Neural cell (in vitro differentiated cells): ENCODE measurements around the gene KCTD3. TPM values are rescaled to one million over a fixed set of nuclear protein-coding genes. Genes with fewer than 3 reads are reported as not detected.

Source experiments
- H2AFZ ChIP-seq: fragments of 200-600, 300-800 bp; sonication (generic), shearing (Covaris generic); 2 replicates; pipeline ENCODE4 v1.6.0; 2014; ENCODE audit warnings: low read depth, mild to moderate bottlenecking, antibody characterized with exemption, low read length, moderate library complexity
- H3F3A ChIP-seq: fragments of 200-600 bp; shearing (Covaris generic); 2 replicates; pipeline ENCODE4 v1.6.1; 2016; ENCODE audit warnings: mild to moderate bottlenecking, moderate library complexity, mixed read lengths, antibody characterized with exemption, low read length; ENCODE audit not compliant: insufficient read depth, poor library complexity, severe bottlenecking
- H3K27ac ChIP-seq: fragments of 200-600, 300-800 bp; sonication (generic), shearing (Covaris generic); 2 replicates; pipeline ENCODE4 v1.5.1; 2014; ENCODE audit warnings: mild to moderate bottlenecking, low read length, moderate library complexity
- H3K27me3 ChIP-seq: fragments of 300-800, 200-600 bp; sonication (generic), shearing (Covaris generic); 2 replicates; pipeline ENCODE4 v1.6.0; 2014; ENCODE audit warnings: mild to moderate bottlenecking, low read depth, low read length, moderate library complexity; ENCODE audit not compliant: insufficient read depth
- H3K36me3 ChIP-seq: fragments of 300-800, 200-600 bp; sonication (generic), shearing (Covaris generic); 2 replicates; pipeline ENCODE4 v1.5.1; 2014; ENCODE audit warnings: mild to moderate bottlenecking, antibody characterized with exemption, low read length, moderate library complexity; ENCODE audit not compliant: insufficient read depth
- H3K4me2 ChIP-seq: fragments of 300-800, 200-600 bp; sonication (generic), shearing (Covaris generic); 2 replicates; pipeline ENCODE4 v1.6.0; 2014; ENCODE audit warnings: mild to moderate bottlenecking, low read length
- H3K4me3 ChIP-seq: fragments of 300-800, 200-600 bp; sonication (generic), shearing (Covaris generic); 2 replicates; pipeline ENCODE4 v1.5.1; 2014; ENCODE audit warnings: mild to moderate bottlenecking, low read length, moderate library complexity
- H3K79me2 ChIP-seq: fragments of 200-600 bp; shearing (Covaris generic); replicated peaks from 2 replicates; pipeline ENCODE4 v1.6.0; 2014; ENCODE audit warnings: mild to moderate bottlenecking, low read length, moderate library complexity; ENCODE audit not compliant: insufficient read depth
- H3K9ac ChIP-seq: fragments of 300-800, 200-600 bp; sonication (generic), shearing (Covaris generic); 2 replicates; pipeline ENCODE4 v1.6.1; 2016; ENCODE audit warnings: mild to moderate bottlenecking, low read length, mixed read lengths
- H3K9me2 ChIP-seq: fragments of 200-600 bp; shearing (Covaris generic); 2 replicates; pipeline ENCODE4 v1.6.1; 2016; ENCODE audit warnings: mild to moderate bottlenecking, low read length, mixed read lengths; ENCODE audit not compliant: insufficient read depth
- H3K9me3 ChIP-seq: fragments of 200-600, 300-800 bp; sonication (generic), shearing (Covaris generic); 2 replicates; pipeline ENCODE4 v1.6.1; 2016; ENCODE audit warnings: mild to moderate bottlenecking, mixed run types, low read length, moderate library complexity, mixed read lengths
- H4K20me1 ChIP-seq: fragments of 200-600 bp; shearing (Covaris generic); 2 replicates; pipeline ENCODE4 v1.6.1; 2016; ENCODE audit warnings: mild to moderate bottlenecking, mixed run types; ENCODE audit not compliant: insufficient read depth
- EP300 ChIP-seq: fragments of 450-650 bp; conservative IDR thresholded peaks from 2 replicates; pipeline ENCODE4 v1.6.1; 2014; ENCODE audit warnings: antibody characterized with exemption, mild to moderate bottlenecking, moderate library complexity; ENCODE audit not compliant: poor library complexity, severe bottlenecking
- EZH2 ChIP-seq: fragments of 200-600, 300-800 bp; shearing (Covaris generic), sonication (generic); IDR thresholded peaks from 2 replicates; pipeline ENCODE4 v1.6.1; 2014; ENCODE audit warnings: antibody characterized with exemption, low read length, borderline replicate concordance, mild to moderate bottlenecking; ENCODE audit not compliant: insufficient read depth, poor library complexity, severe bottlenecking
- MXI1 ChIP-seq: fragments of 450-650 bp; conservative IDR thresholded peaks from 2 replicates; pipeline ENCODE4 v1.6.1; 2014; ENCODE audit warnings: antibody characterized with exemption, mild to moderate bottlenecking; ENCODE audit not compliant: poor library complexity, severe bottlenecking
- POLR2AphosphoS5 ChIP-seq: IDR thresholded peaks from 2 replicates; pipeline ENCODE4 v1.6.1; 2012
- RAD21 ChIP-seq: fragments of 450-650 bp; conservative IDR thresholded peaks from 2 replicates; pipeline ENCODE4 v1.6.1; 2014; ENCODE audit warnings: antibody characterized with exemption, mild to moderate bottlenecking, moderate library complexity
- REST ChIP-seq: IDR thresholded peaks from 2 replicates; pipeline ENCODE4 v1.6.1; 2012; ENCODE audit warnings: borderline replicate concordance
- SMC3 ChIP-seq: fragments of 450-650 bp; conservative IDR thresholded peaks from 2 replicates; pipeline ENCODE4 v1.6.1; 2014; ENCODE audit warnings: antibody characterized with exemption, mild to moderate bottlenecking, moderate library complexity; ENCODE audit not compliant: poor library complexity
- TAF1 ChIP-seq: IDR thresholded peaks from 2 replicates; pipeline ENCODE4 v1.6.1; 2012; ENCODE audit warnings: low read depth
- polyA plus RNA-seq: library from polyadenylated mRNA; depleted of rRNA; stranded (reverse); fragments of >200 nt; gene quantifications from 2 replicates; pipeline ENCODE4 v1.2.3, GENCODE V29; 2014
- TF ChIP-seq, protein P1 (sequence below): fragments of 450-650 bp; IDR thresholded peaks from 2 replicates; pipeline ENCODE4 v1.5.1; 2014; ENCODE audit warnings: antibody characterized with exemption, mild to moderate bottlenecking, moderate library complexity; ENCODE audit not compliant: poor library complexity, severe bottlenecking

Gene KCTD3
- polyA plus RNA-seq, 1 donor from 2014 or later: 82.9 TPM

- Histone ChIP-seq H3F3A (no peaks in the 10 kb centered on the region), H3K4me2 (no peak overlapping the region), H3K9me2 (no peaks in the 10 kb centered on the region), H3K36me3 (peaks cover 13% of the 10 kb centered on the region), H3K9ac (no peak overlapping the region), H2AFZ (no peak overlapping the region), H3K9me3 (no peaks in the 10 kb centered on the region), H3K27me3 (no peaks in the 10 kb centered on the region), H3K27ac (no peak overlapping the region), H4K20me1 (no peaks in the 10 kb centered on the region), H3K79me2 (no peaks in the 10 kb centered on the region), H3K4me3 (no peak overlapping the region)
- TF ChIP-seq POLR2AphosphoS5 (no peak), REST (no peak), RAD21 (no peak), MXI1 (no peak), TAF1 (no peak), EP300 (no peak), EZH2 (no peak), SMC3 (no peak)
- TF ChIP-seq, protein P1, sequence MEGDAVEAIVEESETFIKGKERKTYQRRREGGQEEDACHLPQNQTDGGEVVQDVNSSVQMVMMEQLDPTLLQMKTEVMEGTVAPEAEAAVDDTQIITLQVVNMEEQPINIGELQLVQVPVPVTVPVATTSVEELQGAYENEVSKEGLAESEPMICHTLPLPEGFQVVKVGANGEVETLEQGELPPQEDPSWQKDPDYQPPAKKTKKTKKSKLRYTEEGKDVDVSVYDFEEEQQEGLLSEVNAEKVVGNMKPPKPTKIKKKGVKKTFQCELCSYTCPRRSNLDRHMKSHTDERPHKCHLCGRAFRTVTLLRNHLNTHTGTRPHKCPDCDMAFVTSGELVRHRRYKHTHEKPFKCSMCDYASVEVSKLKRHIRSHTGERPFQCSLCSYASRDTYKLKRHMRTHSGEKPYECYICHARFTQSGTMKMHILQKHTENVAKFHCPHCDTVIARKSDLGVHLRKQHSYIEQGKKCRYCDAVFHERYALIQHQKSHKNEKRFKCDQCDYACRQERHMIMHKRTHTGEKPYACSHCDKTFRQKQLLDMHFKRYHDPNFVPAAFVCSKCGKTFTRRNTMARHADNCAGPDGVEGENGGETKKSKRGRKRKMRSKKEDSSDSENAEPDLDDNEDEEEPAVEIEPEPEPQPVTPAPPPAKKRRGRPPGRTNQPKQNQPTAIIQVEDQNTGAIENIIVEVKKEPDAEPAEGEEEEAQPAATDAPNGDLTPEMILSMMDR: no peak
These were observed 33.2 kb downstream of the KCTD3 start for GRCh38 chr1:215600258-215600792.

DNA sequence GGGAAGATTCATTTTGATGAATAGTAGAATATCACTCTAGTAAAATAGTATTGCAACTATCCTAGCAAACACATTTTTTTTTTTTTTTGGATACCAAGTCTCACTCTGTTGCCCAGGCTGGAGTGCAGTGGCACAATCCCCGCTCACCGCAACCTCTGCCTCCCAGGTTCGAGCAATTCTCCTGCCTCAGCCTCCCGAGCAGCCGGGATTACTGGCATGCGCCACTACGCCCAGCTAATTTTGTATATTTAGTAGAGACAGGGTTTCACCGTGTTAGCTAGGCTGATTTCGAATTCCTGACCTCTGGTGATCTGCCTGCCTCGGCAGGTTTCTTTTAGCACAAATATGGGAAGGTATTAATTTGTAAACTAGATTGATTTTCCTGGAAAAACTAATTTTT lies 33.8 kb downstream of the KCTD3 start:
- no peak overlapping the region for H3K9ac ChIP-seq
- H3K9me3 ChIP-seq: no peaks in the 10 kb centered on the region
- H3K27me3 ChIP-seq: no peaks in the 10 kb centered on the region
- H4K20me1 ChIP-seq: no peaks in the 10 kb centered on the region
- no peak overlapping the region for H3K4me2 ChIP-seq
- TF ChIP-seq TAF1: no peak
- no peak for TF ChIP-seq EZH2
- no peak for TF ChIP-seq POLR2AphosphoS5
- no peak for TF ChIP-seq REST
- TF ChIP-seq, protein P1: no peak
- no peak for TF ChIP-seq RAD21
- TF ChIP-seq SMC3: no peak
- no peak for TF ChIP-seq EP300
- no peak for TF ChIP-seq MXI1
- no peaks in the 10 kb centered on the region for H3K79me2 ChIP-seq
- H3K9me2 ChIP-seq: no peaks in the 10 kb centered on the region
- peaks cover 13% of the 10 kb centered on the region for H3K36me3 ChIP-seq
- H3F3A ChIP-seq: no peaks in the 10 kb centered on the region
- no peak overlapping the region for H3K4me3 ChIP-seq
- H2AFZ ChIP-seq: no peak overlapping the region
- H3K27ac ChIP-seq: no peak overlapping the region
